GM11168 (cell line): ENCODE data around the gene PSMG3.

Source experiments
- in situ Hi-C: fragments of 300-500 bp; cut with MboI; formaldehyde crosslinking; loops from one replicate; pipeline ENCODE4 v1.12.0; 2022; ENCODE audit warnings: low sequenced_read_pairs; ENCODE audit not compliant: unreplicated experiment

Gene PSMG3

DNA sequence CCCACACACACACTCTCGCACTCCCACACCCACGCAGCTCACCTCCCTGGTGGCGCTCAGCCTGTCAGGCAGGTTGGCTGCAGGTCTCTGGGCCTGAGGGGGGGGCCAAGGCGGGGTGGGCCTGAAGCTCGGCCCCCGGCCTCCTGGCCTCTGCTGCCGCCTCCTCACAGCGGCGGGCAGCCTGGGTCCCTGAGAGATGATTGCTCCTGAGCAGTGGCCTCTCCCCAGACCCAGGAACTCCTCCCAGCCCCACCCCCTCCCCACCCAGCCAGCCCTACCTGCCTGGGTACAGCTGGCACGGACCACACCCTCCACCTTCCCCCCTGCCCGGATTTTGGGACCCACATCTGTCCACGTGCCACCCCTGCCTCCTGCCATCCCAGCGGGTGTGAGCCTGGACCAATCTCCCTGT, 9.2 kb downstream of the PSMG3 start:
- in situ Hi-C loops = no loop called here

DNA sequence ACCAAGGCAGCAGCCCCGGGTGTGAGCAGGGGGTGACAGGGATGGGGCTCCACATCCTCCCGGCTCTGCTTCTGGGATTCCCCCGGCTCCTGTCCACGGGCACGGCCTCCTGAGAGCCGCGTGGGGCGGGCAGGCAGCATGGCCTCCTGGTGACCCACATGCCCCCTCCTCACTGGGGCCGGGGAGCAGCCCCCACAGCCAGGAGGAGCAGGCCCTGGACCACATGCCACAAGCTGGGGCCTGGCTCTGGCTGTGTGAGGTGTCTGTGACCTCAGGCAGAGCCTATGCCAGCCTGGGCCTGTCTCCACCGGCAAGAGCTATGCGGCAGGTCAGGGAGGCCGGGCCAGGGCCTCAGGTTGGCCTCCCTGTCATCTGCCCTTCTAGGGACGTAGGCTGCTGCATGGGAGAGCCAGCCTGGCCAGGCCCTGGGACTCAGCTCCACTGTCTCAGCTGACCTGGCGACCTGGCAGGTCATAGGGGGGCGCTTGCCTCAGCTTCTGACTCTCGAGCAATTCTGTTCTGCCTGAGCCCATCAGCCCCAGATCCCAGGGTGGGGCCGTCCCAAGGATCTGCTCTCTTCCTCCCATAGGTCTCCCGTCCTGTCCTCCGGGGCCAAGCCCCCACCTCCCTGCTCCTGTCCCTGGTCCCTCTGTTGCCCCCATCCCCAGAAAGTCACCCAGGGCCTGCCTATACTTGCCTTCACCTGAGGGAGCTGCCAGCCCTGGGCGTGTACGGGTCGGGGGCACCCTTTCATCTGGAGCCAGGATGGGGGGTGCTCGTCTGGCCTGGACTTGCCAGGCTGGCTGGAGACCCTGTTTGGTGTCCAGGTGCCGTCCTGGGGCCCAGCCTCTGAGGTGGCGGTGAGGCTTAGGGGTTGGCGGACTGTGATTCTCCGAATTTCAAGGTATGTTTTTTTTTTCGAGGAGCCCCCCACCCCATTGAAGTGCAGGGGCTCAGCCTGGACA, 9.9 kb downstream of the PSMG3 start:
- in situ Hi-C loops = no loop called here

GRCh38 chr7:1558841-1559625, 10.8 kb downstream of the PSMG3 start:
- in situ Hi-C loops = no loop called here

GRCh38 chr7:1558181-1558811, 11.5 kb downstream of the PSMG3 start:
- in situ Hi-C loops = no loop called here

DNA sequence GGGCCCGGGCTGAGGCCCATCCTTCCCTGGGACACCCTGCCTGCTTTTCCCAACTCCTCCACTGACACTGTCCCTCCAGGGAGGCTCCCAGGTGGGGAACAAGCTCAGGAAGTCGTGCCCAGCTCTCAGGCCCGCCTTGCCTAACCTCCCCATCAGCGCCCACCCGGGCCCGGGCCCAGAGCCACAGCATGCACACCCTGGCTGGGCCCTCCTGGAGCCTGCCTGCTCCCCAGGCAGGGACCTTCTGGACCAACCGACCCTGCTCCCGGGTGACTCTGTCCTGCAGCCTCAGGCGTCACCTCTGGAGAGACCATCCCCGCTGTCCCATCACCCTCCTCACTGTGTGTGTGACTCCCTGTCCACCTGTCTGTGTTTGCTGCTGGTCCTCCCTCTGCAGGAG, 12.1 kb downstream of the PSMG3 start:
- in situ Hi-C loops = no loop called here

DNA sequence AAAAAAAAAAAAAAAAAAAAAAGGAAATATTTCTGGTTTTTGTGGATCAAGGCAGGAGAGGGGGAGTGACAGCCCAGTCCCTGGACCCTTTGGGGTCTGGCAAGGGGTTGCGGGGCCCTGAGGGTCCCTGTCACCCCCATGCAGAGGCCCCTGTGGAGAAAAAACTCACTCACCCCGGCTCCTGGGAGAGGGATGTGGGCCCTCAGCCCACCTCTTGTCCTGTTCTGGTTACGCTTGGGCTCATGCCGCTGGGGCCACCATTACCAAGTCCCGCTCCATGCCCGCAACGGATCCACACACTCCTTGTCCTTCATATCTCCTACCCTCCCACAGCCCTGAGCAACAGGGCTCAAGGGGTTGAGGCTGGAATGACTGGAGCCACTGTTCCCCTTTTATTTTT, 12.8 kb downstream of the PSMG3 start:
- in situ Hi-C loops = no loop called here

GRCh38 chr7:1555813-1556543, 13.9 kb downstream of the PSMG3 start, which contains the start of gene TMEM184A:
Gene TMEM184A, minus strand, starts transcription at chr7:1556205. Its CDS starts 721 bp downstream, at chr7:1555484.
- in situ Hi-C loops = no loop called here

DNA sequence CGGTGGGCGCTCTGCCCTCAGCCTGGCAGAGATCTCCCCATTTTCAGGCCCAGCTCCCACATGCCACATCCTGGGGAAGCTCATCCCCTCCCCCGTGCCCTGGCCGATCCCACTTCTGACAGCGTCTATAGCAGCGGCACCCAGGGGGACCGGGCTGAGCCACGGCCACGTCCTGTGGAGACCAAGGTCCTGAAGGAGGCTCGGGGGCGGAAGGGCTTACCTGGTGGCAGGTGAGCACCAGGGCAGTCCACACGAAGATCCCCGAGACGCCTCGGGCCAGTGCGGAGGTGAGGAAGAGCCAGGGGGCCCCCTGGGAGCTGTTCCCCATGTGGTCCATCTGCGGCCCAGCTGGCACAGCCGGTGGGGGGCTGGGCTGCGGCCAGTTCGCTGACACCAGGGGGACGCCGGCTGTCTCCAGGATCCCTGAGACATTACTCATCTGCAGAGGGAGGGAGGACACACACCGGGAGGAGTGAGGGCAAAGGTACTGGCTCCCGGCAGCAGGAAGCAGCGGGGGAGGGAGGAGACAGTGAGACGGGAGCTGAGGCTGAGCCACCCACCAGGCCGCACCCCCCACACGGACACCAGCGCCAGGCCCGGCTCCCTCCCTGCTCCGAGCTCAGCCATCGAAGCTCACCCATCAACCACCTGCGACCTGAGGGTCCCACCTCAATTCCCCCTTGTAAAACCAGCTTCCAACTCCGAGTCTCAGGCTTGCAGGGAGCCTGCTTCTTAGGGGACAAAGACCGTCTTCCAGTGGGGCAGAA, 14.6 kb downstream of the PSMG3 start:
- in situ Hi-C loops = no loop called here

GRCh38 chr7:1554333-1555045, 15.3 kb downstream of the PSMG3 start:
- in situ Hi-C loops = no loop called here

DNA sequence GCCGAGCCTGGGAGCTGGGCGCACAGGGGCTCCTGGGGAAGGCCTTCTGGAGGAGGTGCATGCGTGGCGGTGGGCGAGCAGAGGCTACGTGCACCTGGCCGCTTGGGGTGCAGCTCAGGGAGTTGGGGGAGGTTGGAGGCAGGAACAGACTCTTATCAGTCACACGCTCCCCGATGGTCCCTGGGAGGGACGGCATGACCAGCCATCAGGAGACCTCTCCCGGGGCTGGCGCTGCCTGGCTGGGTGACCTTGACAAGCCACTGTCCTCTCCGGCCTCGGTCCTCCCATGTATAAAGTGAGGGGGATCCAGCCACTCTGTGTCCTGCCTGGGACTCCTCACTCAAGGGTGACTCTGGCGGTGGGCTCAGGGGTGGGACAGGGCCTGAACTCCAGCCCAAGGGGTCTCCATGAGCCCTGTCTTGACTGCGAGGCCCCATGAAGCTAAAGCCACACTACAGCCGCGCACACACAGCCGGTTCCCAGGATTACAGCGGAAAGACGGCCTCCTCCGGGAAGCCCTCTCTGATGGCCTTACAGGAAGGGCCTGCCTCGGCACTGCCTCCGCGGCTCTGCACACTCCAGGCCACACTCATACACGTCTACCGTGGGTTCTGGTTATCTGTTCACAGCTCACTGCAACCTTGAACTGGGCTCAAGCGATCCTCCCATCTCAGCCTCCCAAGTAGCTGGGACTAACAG, 16.2 kb downstream of the PSMG3 start:
- in situ Hi-C loops = no loop called here

DNA sequence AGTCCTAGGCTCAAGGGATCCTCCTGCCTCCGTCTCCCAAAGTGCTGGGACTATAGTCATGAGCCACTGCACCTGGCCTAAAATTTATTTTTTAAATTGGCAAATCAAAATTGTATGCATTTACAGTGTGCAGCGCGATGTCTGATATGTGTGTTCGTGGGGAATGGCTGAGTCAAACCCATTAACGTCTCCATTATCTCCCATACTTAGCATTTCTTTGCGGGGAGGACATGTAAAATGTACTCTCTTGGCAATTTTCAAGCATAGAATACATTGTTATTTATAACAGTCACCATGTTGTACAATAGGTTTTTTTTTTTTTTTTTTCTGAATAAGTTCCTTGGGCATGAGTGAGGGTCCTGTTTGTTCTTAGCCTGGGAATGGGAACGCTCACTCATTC, 17.6 kb downstream of the PSMG3 start:
- in situ Hi-C loops = no loop called here

DNA sequence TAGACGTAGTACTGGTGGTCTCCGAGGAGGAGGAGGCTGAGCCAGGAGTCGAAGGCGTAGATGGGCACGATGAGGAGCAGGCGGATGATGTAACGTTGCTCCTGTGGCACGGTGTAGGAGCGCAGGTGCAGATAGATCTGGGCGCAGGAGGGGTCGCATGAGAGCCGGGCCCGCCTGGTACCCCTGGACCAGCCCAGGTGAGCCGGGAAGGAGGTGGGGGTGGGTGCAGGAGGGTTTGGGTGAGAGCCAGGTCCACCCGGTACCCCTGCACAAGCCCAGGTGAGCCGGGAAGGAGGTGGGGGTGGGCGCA, 19.0 kb downstream of the PSMG3 start:
- in situ Hi-C loops = no loop called here

DNA sequence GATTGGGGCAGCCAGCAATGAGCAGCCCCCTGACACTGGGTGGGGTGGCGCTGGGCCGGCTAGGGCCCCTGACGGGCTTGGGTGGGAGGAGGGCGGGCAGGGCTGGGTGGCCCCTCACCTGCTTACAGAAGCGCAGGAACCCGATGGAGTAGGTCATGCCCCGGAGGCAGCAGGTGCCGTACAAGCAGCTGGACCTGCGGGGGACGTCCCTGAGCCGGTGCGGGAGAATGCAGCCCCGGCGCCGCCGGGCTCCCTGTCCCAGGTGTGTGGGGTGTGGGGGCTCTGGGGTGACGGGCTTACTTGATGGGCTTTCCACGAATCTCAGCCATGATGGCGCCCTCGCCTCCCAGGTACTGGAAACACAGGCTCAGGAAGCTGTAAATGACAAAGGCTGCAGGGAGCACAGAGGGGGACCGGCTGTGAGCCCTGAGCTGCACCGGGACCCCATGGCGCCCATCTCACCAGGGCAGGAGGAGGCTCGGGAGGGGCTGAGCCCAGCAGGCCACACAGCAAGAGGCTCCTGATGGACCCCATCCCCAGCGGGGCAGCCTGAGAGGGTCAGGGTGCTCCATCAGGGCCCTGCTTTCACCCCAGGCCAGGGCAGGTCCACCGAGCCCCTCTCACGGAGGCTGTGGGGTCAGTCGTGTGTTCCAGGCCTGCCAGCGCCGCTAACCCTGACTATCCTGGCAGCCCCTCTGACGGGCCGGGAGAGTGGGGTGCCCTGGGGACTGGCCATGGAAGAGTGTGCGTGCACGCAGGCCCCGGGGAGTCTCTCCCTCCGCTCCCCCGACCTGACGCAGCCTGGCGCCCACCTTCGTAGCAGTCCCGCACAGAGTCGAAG, 19.6 kb downstream of the PSMG3 start:
- in situ Hi-C loops = no loop called here

- in situ Hi-C loops = no loop called here
Measured at GRCh38 chr7:1549357-1550004, 20.4 kb downstream of the PSMG3 start.

DNA sequence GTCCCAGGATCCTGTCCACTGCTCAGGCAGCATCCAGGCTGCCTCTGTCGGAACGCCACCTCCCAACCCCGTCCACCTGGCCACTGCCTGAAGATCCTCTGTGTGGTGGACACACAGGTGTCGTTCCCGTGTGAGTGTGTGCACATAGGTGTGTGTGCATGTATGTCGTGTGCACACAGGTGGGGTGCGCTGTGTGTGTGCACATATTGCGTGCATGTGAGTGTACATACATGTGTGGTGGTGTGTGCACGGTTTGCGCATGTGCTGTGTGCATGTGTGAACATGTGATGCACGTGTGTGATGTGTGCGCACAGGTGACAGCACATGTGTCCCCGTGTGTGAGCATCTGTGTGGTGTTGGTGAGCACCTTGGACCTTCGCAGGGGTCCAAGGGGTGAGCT, 20.9 kb downstream of the PSMG3 start:
- in situ Hi-C loops = no loop called here

GRCh38 chr7:1548438-1548831, 21.4 kb downstream of the PSMG3 start:
- in situ Hi-C loops = no loop called here
